ENCODE results near the gene ELFN1.

Gene ELFN1

GRCh38 chr7:1733908-1734730, 64.0 kb downstream of the ELFN1 start:
- Histone ChIP-seq H3K9ac (ENCODE audit: low read depth, low read length) (no peak overlapping the region), H3K9me3 (ENCODE audit: control insufficient read depth, insufficient read depth, low read length) (peaks cover 4% of the 10 kb centered on the region; the same call in 1 of the 2 replicates), H3K4me1 (ENCODE audit: control insufficient read depth, insufficient read depth, low read length) (no peaks in the 10 kb centered on the region), H3K36me3 (ENCODE audit: control insufficient read depth, insufficient read depth, low read length) (no peaks in the 10 kb centered on the region), H3K27me3 (ENCODE audit: control insufficient read depth, insufficient read depth, low read length) (no peaks in the 10 kb centered on the region), H3K27ac (ENCODE audit: low read depth, low read length) (no peak overlapping the region), H3K4me3 (ENCODE audit: low read depth, low read length) (no peak overlapping the region)

GRCh38 chr7:1735262-1735661, 65.2 kb downstream of the ELFN1 start:
- Histone ChIP-seq H3K9me3 (ENCODE audit: control insufficient read depth, insufficient read depth, low read length) (no peaks in the 10 kb centered on the region), H3K36me3 (ENCODE audit: control insufficient read depth, insufficient read depth, low read length) (no peaks in the 10 kb centered on the region), H3K27ac (ENCODE audit: low read depth, low read length) (no peak overlapping the region), H3K27me3 (ENCODE audit: control insufficient read depth, insufficient read depth, low read length) (no peaks in the 10 kb centered on the region), H3K4me3 (ENCODE audit: low read depth, low read length) (no peak overlapping the region), H3K9ac (ENCODE audit: low read depth, low read length) (no peak overlapping the region), H3K4me1 (ENCODE audit: control insufficient read depth, insufficient read depth, low read length) (no peaks in the 10 kb centered on the region)

GRCh38 chr7:1735806-1736483, 65.9 kb downstream of the ELFN1 start:
- Histone ChIP-seq H3K4me3 (ENCODE audit: low read depth, low read length) (no peak overlapping the region), H3K27ac (ENCODE audit: low read depth, low read length) (no peak overlapping the region), H3K9ac (ENCODE audit: low read depth, low read length) (no peak overlapping the region), H3K27me3 (ENCODE audit: control insufficient read depth, insufficient read depth, low read length) (no peaks in the 10 kb centered on the region), H3K9me3 (ENCODE audit: control insufficient read depth, insufficient read depth, low read length) (no peaks in the 10 kb centered on the region), H3K4me1 (ENCODE audit: control insufficient read depth, insufficient read depth, low read length) (no peaks in the 10 kb centered on the region), H3K36me3 (ENCODE audit: control insufficient read depth, insufficient read depth, low read length) (no peaks in the 10 kb centered on the region)

- no peak overlapping the region for H3K27ac ChIP-seq (ENCODE audit: low read depth, low read length)
- H3K9ac ChIP-seq (ENCODE audit: low read depth, low read length), result no peak overlapping the region
- no peaks in the 10 kb centered on the region for H3K36me3 ChIP-seq (ENCODE audit: control insufficient read depth, insufficient read depth, low read length)
- no peaks in the 10 kb centered on the region for H3K27me3 ChIP-seq (ENCODE audit: control insufficient read depth, insufficient read depth, low read length)
- H3K4me3 ChIP-seq (ENCODE audit: low read depth, low read length), result no peak overlapping the region
- H3K9me3 ChIP-seq (ENCODE audit: control insufficient read depth, insufficient read depth, low read length), result no peaks in the 10 kb centered on the region
- H3K4me1 ChIP-seq (ENCODE audit: control insufficient read depth, insufficient read depth, low read length), result no peaks in the 10 kb centered on the region
These were observed 66.4 kb downstream of the ELFN1 start for GRCh38 chr7:1736484-1736817.

- no peaks in the 10 kb centered on the region for H3K27me3 ChIP-seq (ENCODE audit: control insufficient read depth, insufficient read depth, low read length)
- no peak overlapping the region for H3K27ac ChIP-seq (ENCODE audit: low read depth, low read length)
- no peaks in the 10 kb centered on the region for H3K36me3 ChIP-seq (ENCODE audit: control insufficient read depth, insufficient read depth, low read length)
- H3K4me1 ChIP-seq (ENCODE audit: control insufficient read depth, insufficient read depth, low read length), result no peaks in the 10 kb centered on the region
- H3K4me3 ChIP-seq (ENCODE audit: low read depth, low read length), result no peak overlapping the region
- no peak overlapping the region for H3K9ac ChIP-seq (ENCODE audit: low read depth, low read length)
- no peaks in the 10 kb centered on the region for H3K9me3 ChIP-seq (ENCODE audit: control insufficient read depth, insufficient read depth, low read length)
These were observed 66.8 kb downstream of the ELFN1 start for GRCh38 chr7:1736830-1737229.

GRCh38 chr7:1737523-1737922, 67.4 kb downstream of the ELFN1 start:
- Histone ChIP-seq H3K36me3 (ENCODE audit: control insufficient read depth, insufficient read depth, low read length) (no peaks in the 10 kb centered on the region), H3K4me1 (ENCODE audit: control insufficient read depth, insufficient read depth, low read length) (no peaks in the 10 kb centered on the region), H3K27ac (ENCODE audit: low read depth, low read length) (no peak overlapping the region), H3K9ac (ENCODE audit: low read depth, low read length) (no peak overlapping the region), H3K4me3 (ENCODE audit: low read depth, low read length) (no peak overlapping the region), H3K27me3 (ENCODE audit: control insufficient read depth, insufficient read depth, low read length) (no peaks in the 10 kb centered on the region), H3K9me3 (ENCODE audit: control insufficient read depth, insufficient read depth, low read length) (no peaks in the 10 kb centered on the region)

GRCh38 chr7:1737956-1738355, 67.9 kb downstream of the ELFN1 start:
- H3K9me3 ChIP-seq (ENCODE audit: control insufficient read depth, insufficient read depth, low read length), result no peaks in the 10 kb centered on the region
- no peak overlapping the region for H3K4me3 ChIP-seq (ENCODE audit: low read depth, low read length)
- no peak overlapping the region for H3K27ac ChIP-seq (ENCODE audit: low read depth, low read length)
- no peaks in the 10 kb centered on the region for H3K36me3 ChIP-seq (ENCODE audit: control insufficient read depth, insufficient read depth, low read length)
- H3K27me3 ChIP-seq (ENCODE audit: control insufficient read depth, insufficient read depth, low read length), result no peaks in the 10 kb centered on the region
- no peak overlapping the region for H3K9ac ChIP-seq (ENCODE audit: low read depth, low read length)
- no peaks in the 10 kb centered on the region for H3K4me1 ChIP-seq (ENCODE audit: control insufficient read depth, insufficient read depth, low read length)

- Histone ChIP-seq H3K4me3 (ENCODE audit: low read depth, low read length) (no peak overlapping the region), H3K27me3 (ENCODE audit: control insufficient read depth, insufficient read depth, low read length) (no peaks in the 10 kb centered on the region), H3K9ac (ENCODE audit: low read depth, low read length) (no peak overlapping the region), H3K27ac (ENCODE audit: low read depth, low read length) (no peak overlapping the region), H3K9me3 (ENCODE audit: control insufficient read depth, insufficient read depth, low read length) (no peaks in the 10 kb centered on the region), H3K36me3 (ENCODE audit: control insufficient read depth, insufficient read depth, low read length) (no peaks in the 10 kb centered on the region), H3K4me1 (ENCODE audit: control insufficient read depth, insufficient read depth, low read length) (no peaks in the 10 kb centered on the region)
These were observed 68.4 kb downstream of the ELFN1 start for GRCh38 chr7:1738511-1738910.

GRCh38 chr7:1738956-1739355, 68.9 kb downstream of the ELFN1 start:
- Histone ChIP-seq H3K27me3 (ENCODE audit: control insufficient read depth, insufficient read depth, low read length) (no peaks in the 10 kb centered on the region), H3K36me3 (ENCODE audit: control insufficient read depth, insufficient read depth, low read length) (no peaks in the 10 kb centered on the region), H3K4me1 (ENCODE audit: control insufficient read depth, insufficient read depth, low read length) (no peaks in the 10 kb centered on the region), H3K4me3 (ENCODE audit: low read depth, low read length) (no peak overlapping the region), H3K9ac (ENCODE audit: low read depth, low read length) (no peak overlapping the region), H3K27ac (ENCODE audit: low read depth, low read length) (no peak overlapping the region), H3K9me3 (ENCODE audit: control insufficient read depth, insufficient read depth, low read length) (no peaks in the 10 kb centered on the region)

- no peak overlapping the region for H3K27ac ChIP-seq (ENCODE audit: low read depth, low read length)
- no peak overlapping the region for H3K9ac ChIP-seq (ENCODE audit: low read depth, low read length)
- H3K4me3 ChIP-seq (ENCODE audit: low read depth, low read length), result no peak overlapping the region
- H3K9me3 ChIP-seq (ENCODE audit: control insufficient read depth, insufficient read depth, low read length), result no peaks in the 10 kb centered on the region
- H3K27me3 ChIP-seq (ENCODE audit: control insufficient read depth, insufficient read depth, low read length), result no peaks in the 10 kb centered on the region
- H3K4me1 ChIP-seq (ENCODE audit: control insufficient read depth, insufficient read depth, low read length), result no peaks in the 10 kb centered on the region
- H3K36me3 ChIP-seq (ENCODE audit: control insufficient read depth, insufficient read depth, low read length), result no peaks in the 10 kb centered on the region
These were observed 69.5 kb downstream of the ELFN1 start for GRCh38 chr7:1739593-1739992.

- no peak overlapping the region for H3K9ac ChIP-seq (ENCODE audit: low read depth, low read length)
- H3K4me3 ChIP-seq (ENCODE audit: low read depth, low read length), result no peak overlapping the region
- H3K27me3 ChIP-seq (ENCODE audit: control insufficient read depth, insufficient read depth, low read length), result no peaks in the 10 kb centered on the region
- H3K36me3 ChIP-seq (ENCODE audit: control insufficient read depth, insufficient read depth, low read length), result no peaks in the 10 kb centered on the region
- H3K4me1 ChIP-seq (ENCODE audit: control insufficient read depth, insufficient read depth, low read length), result no peaks in the 10 kb centered on the region
- no peaks in the 10 kb centered on the region for H3K9me3 ChIP-seq (ENCODE audit: control insufficient read depth, insufficient read depth, low read length)
- no peak overlapping the region for H3K27ac ChIP-seq (ENCODE audit: low read depth, low read length)
These were observed 70.1 kb downstream of the ELFN1 start for GRCh38 chr7:1740214-1740613.
